H9 (cell line): Measurements from ENCODE around the gene LY6G5C. TPM values are rescaled to one million over a fixed set of nuclear protein-coding genes. Genes with fewer than 3 reads are reported as not detected.

Experiments
- DNase-seq: peaks from one replicate; pipeline ENCODE4 v3.0.0-alpha.2; 2017
- H2AFZ ChIP-seq: one replicate; pipeline ENCODE4 v1.6.1; 2013; ENCODE audit warnings: mild to moderate bottlenecking, low read length, control low read depth, moderate library complexity
- H2AK5ac ChIP-seq: 2 replicates; pipeline ENCODE4 v1.6.1; 2013; ENCODE audit warnings: low read length, control low read depth, mixed read lengths; ENCODE audit not compliant: insufficient read length
- H2BK120ac ChIP-seq: one replicate; pipeline ENCODE4 v1.6.1; 2013; ENCODE audit warnings: low read depth, mild to moderate bottlenecking, low read length, control low read depth, inconsistent platforms; ENCODE audit not compliant: poor library complexity, severe bottlenecking
- H2BK12ac ChIP-seq: 2 replicates; pipeline ENCODE4 v1.6.1; 2013; ENCODE audit warnings: low read length, control low read depth, mixed read lengths, low read depth; ENCODE audit not compliant: insufficient read length
- H2BK15ac ChIP-seq: 2 replicates; pipeline ENCODE4 v1.6.1; 2013; ENCODE audit warnings: low read depth, low read length, control low read depth
- H2BK20ac ChIP-seq: one replicate; pipeline ENCODE4 v1.6.1; 2013; ENCODE audit warnings: low read depth, mild to moderate bottlenecking, low read length, control low read depth, inconsistent platforms; ENCODE audit not compliant: poor library complexity, severe bottlenecking
- H2BK5ac ChIP-seq: 2 replicates; pipeline ENCODE4 v1.6.1; 2013; ENCODE audit warnings: low read length, control low read depth, mixed read lengths; ENCODE audit not compliant: insufficient read length
- H3K14ac ChIP-seq: 2 replicates; pipeline ENCODE4 v1.6.1; 2013; ENCODE audit warnings: low read length, control low read depth; ENCODE audit not compliant: insufficient read depth
- H3K18ac ChIP-seq: 2 replicates; pipeline ENCODE4 v1.6.1; 2013; ENCODE audit warnings: low read depth, mild to moderate bottlenecking, mixed read lengths, low read length, control low read depth; ENCODE audit not compliant: insufficient read length
- H3K23ac ChIP-seq: 2 replicates; pipeline ENCODE4 v1.6.1; 2013; ENCODE audit warnings: low read length, control low read depth, mixed read lengths, low read depth; ENCODE audit not compliant: insufficient read length
- H3K23me2 ChIP-seq: 2 replicates; pipeline ENCODE4 v1.6.1; 2013; ENCODE audit warnings: low read depth, mild to moderate bottlenecking, mixed read lengths, low read length, control low read depth; ENCODE audit not compliant: insufficient read length, poor library complexity, severe bottlenecking
- H3K27ac ChIP-seq: 2 replicates; pipeline ENCODE4 v1.5.1; 2013; ENCODE audit warnings: low read length, control low read depth, mixed read lengths, low read depth; ENCODE audit not compliant: insufficient read length
- H3K27me3 ChIP-seq: 2 replicates; pipeline ENCODE4 v1.6.1; 2013; ENCODE audit warnings: low read length, control low read depth, inconsistent platforms; ENCODE audit not compliant: insufficient read depth
- H3K4ac ChIP-seq: 2 replicates; pipeline ENCODE4 v1.6.1; 2013; ENCODE audit warnings: low read depth, mild to moderate bottlenecking, control low read depth, inconsistent platforms, low read length, moderate library complexity
- H3K4me1 ChIP-seq: 2 replicates; pipeline ENCODE4 v1.6.1; 2013; ENCODE audit warnings: low read length, control low read depth, inconsistent platforms; ENCODE audit not compliant: insufficient read depth
- H3K4me2 ChIP-seq: 2 replicates; pipeline ENCODE4 v1.6.1; 2013; ENCODE audit warnings: low read length, control low read depth, mixed read lengths; ENCODE audit not compliant: insufficient read length, insufficient read depth
- H3K56ac ChIP-seq: 2 replicates; pipeline ENCODE4 v1.6.1; 2013; ENCODE audit warnings: low read depth, mild to moderate bottlenecking, mixed read lengths, low read length, control low read depth; ENCODE audit not compliant: insufficient read length
- H3K79me1 ChIP-seq: 2 replicates; pipeline ENCODE4 v1.6.1; 2013; ENCODE audit warnings: low read depth, mild to moderate bottlenecking, moderate library complexity, low read length, control low read depth, inconsistent platforms; ENCODE audit not compliant: insufficient read depth, poor library complexity, severe bottlenecking
- H3K79me2 ChIP-seq: 2 replicates; pipeline ENCODE4 v1.6.1; 2013; ENCODE audit warnings: low read length, control low read depth, inconsistent platforms; ENCODE audit not compliant: insufficient read depth
- H3K9ac ChIP-seq: 2 replicates; pipeline ENCODE4 v1.6.1; 2013; ENCODE audit warnings: low read length, control low read depth, mixed read lengths; ENCODE audit not compliant: insufficient read length; ENCODE audit errors: extremely low read depth
- H3K9me3 ChIP-seq: one replicate; pipeline ENCODE4 v1.6.1; 2013; ENCODE audit warnings: low read depth, low read length, inconsistent platforms; ENCODE audit not compliant: control insufficient read depth
- H3T11ph ChIP-seq: one replicate; pipeline ENCODE4 v1.6.1; 2013; ENCODE audit warnings: mild to moderate bottlenecking, low read length, control low read depth, inconsistent platforms
- H4K20me1 ChIP-seq: one replicate; pipeline ENCODE4 v1.6.1; 2013; ENCODE audit not compliant: control insufficient read depth, insufficient read length, insufficient read depth
- H4K5ac ChIP-seq: 2 replicates; pipeline ENCODE4 v1.6.1; 2013; ENCODE audit warnings: low read depth, mild to moderate bottlenecking, mixed read lengths, low read length, control low read depth; ENCODE audit not compliant: insufficient read length
- H4K8ac ChIP-seq: replicated peaks from 2 replicates; pipeline ENCODE4 v1.6.1; 2013; ENCODE audit warnings: low read length, control low read depth, mixed read lengths, low read depth; ENCODE audit not compliant: insufficient read length
- H4K91ac ChIP-seq: 2 replicates; pipeline ENCODE4 v1.6.1; 2013; ENCODE audit warnings: low read depth, mild to moderate bottlenecking, moderate library complexity, mixed read lengths, low read length, control low read depth; ENCODE audit not compliant: insufficient read length
- H3K27ac Mint-ChIP-seq, 3 experiments: 2 replicates in 2 of 3; 3 replicates in 1 of 3; pipeline ENCODE4 v1.8.0; 2020 to 2021; ENCODE audit warnings: mixed read lengths in 3 of 3, mild to moderate bottlenecking in 1 of 3, moderate library complexity in 1 of 3
- H3K27me3 Mint-ChIP-seq: 2 replicates; pipeline ENCODE4 v1.8.0; 2021; ENCODE audit warnings: low read depth, mild to moderate bottlenecking, moderate library complexity, mixed read lengths
- H3K36me3 Mint-ChIP-seq, 3 experiments: 2 replicates in 2 of 3; 3 replicates in 1 of 3; pipeline ENCODE4 v1.8.0; 2020 to 2021; ENCODE audit warnings: low read depth in 3 of 3, mixed read lengths in 3 of 3; ENCODE audit not compliant: insufficient read depth in 1 of 3
- H3K4me1 Mint-ChIP-seq, 2 experiments: 2 replicates each; pipeline ENCODE4 v1.8.0; 2020; ENCODE audit warnings: mixed read lengths in 2 of 2
- H3K4me3 Mint-ChIP-seq, 2 experiments: 2 replicates in 1 of 2; 3 replicates in 1 of 2; pipeline ENCODE4 v1.8.0; 2020 to 2021; ENCODE audit warnings: mild to moderate bottlenecking in 2 of 2, mixed read lengths in 2 of 2, moderate library complexity in 1 of 2
- H3K9me3 Mint-ChIP-seq, 2 experiments: 2 replicates in 1 of 2; 3 replicates in 1 of 2; pipeline ENCODE4 v1.8.0; 2020; ENCODE audit warnings: mild to moderate bottlenecking in 2 of 2, mixed read lengths in 2 of 2, moderate library complexity in 1 of 2
- CTCF ChIP-seq: fragments of 200-600 bp; sonication (generic); conservative IDR thresholded peaks from 3 replicates; pipeline ENCODE4 v1.8.0; 2021; ENCODE audit warnings: antibody characterized with exemption, mild to moderate bottlenecking
- WGBS: extraction: QIAGEN DNeasy Blood & Tissue Kit; methylation state at CpG from one replicate; pipeline ENCODE4 v1.1.7; 2013; ENCODE audit warnings: missing lambda C conversion rate, low lambda C conversion rate, mixed read lengths; ENCODE audit not compliant: insufficient read length; ENCODE audit errors: extremely low coverage; 5-methylcytosine and 5-hydroxymethylcytosine counted together
- total RNA-seq: library from RNA; stranded (reverse); gene quantifications from 2 replicates; pipeline ENCODE4 v1.2.1, GENCODE V29; 2021

LY6G5C gene
- total RNA-seq, 1 experiment from 2014 or later, result 2.2 TPM

- Histone ChIP-seq H3K56ac (no peak overlapping the region), H3K4me1 (no peaks in the 10 kb centered on the region), H3K79me2 (no peaks in the 10 kb centered on the region), H3K23ac (no peak overlapping the region), H4K91ac (no peak overlapping the region), H3K9ac (no peak overlapping the region), H2BK12ac (no peak overlapping the region), H2BK15ac (no peak overlapping the region), H3K79me1 (no peaks in the 10 kb centered on the region), H2AK5ac (no peak overlapping the region), H2BK20ac (no peak overlapping the region), H4K5ac (no peak overlapping the region), H3K27me3 (no peaks in the 10 kb centered on the region), H3K4me2 (no peak overlapping the region), H4K20me1 (no peaks in the 10 kb centered on the region), H3K9me3 (no peaks in the 10 kb centered on the region), H3K14ac (no peak overlapping the region), H3K18ac (no peak overlapping the region), H3K4ac (no peak overlapping the region), H3T11ph (no peak overlapping the region), H4K8ac (no peak overlapping the region), H2BK5ac (no peak overlapping the region), H2AFZ (no peak overlapping the region), H3K23me2 (no peaks in the 10 kb centered on the region), H3K27ac (no peak overlapping the region), H2BK120ac (no peak overlapping the region)
- Mint-ChIP-seq H3K36me3 (peaks cover 9 to 60% (median 45%) of the 10 kb centered on the region in 3 experiments; a peak in 6 of 7 replicates), H3K27ac (no peak overlapping the region), H3K9me3 (no peaks in the 10 kb centered on the region), H3K27me3 (no peaks in the 10 kb centered on the region), H3K4me3 (no peak overlapping the region), H3K4me1 (peaks cover 5 to 10% of the 10 kb centered on the region in 2 experiments; a peak in 3 of 4 replicates)
- WGBS, result no CpG with 5 or more reads among the region's 4 CpGs
- no peak for DNase-seq
- TF ChIP-seq CTCF, result no peak
Observed at GRCh38 chr6:31692353-31692752, 11.5 kb upstream of the LY6G5C start.
